Hematopoietic multipotent progenitor cell treated with erythropoietin and hydrocortisone succinate and interleukin-3 and kit ligand, for 17 days (in vitro differentiated cells): ENCODE measurements around the gene AGBL5.
A peak's percentile ranks its signal among the peaks of the same experiment; 100 is the strongest.

Experiments
- DNase-seq: peaks from one replicate; pipeline ENCODE4 v3.0.0-alpha.2; 2015; ENCODE audit warnings: low spot score

AGBL5 gene

DNA sequence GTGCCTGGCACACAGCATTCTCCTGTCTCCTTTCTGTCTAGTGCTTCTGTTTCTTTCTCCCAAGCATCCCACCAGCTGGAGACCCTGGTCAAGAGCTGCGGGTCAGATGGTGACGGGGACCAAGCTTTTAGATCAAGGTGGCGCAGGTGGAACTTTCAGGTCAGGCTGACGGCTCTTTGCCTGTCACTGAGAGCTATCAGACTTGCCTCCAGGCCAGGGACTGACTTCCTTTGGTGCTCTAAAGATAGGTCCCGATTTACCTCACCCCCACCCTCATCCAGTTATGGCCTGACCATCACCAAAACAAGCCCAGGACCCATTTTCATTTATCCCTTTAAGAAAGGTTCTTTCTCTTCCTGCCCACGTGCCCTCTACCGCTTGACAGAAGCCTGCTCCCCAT is 25.8 kb downstream of the AGBL5 start:
- no peak for DNase-seq

GRCh38 chr2:27078267-27079194 is 27.1 kb downstream of the AGBL5 start, which contains the start of gene EMILIN1:
TSS of gene EMILIN1 (plus strand) at chr2:27078615. CDS start at chr2:27079066, 451 bp downstream.
- no peak for DNase-seq

GRCh38 chr2:27079233-27080139 is 28.0 kb downstream of the AGBL5 start:
- no peak for DNase-seq

GRCh38 chr2:27080140-27080469 is 28.6 kb downstream of the AGBL5 start:
- DNase-seq = no peak

DNA sequence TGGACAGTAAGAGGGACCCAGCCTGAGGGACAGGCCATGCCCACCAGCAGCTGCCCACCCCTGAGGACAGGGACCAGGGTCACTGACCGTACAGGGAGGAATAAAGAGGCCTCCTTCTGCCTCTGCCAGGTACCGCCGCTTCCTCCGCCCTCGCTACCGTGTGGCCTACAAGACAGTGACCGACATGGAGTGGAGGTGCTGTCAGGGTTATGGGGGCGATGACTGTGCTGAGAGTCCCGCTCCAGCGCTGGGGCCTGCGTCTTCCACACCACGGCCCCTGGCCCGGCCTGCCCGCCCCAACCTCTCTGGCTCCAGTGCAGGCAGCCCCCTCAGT is 29.1 kb downstream of the AGBL5 start:
- no peak for DNase-seq

GRCh38 chr2:27081984-27082772 is 30.7 kb downstream of the AGBL5 start:
- no peak for DNase-seq

GRCh38 chr2:27082773-27083409 is 31.4 kb downstream of the AGBL5 start:
- DNase-seq = no peak

- no peak for DNase-seq
Measured at GRCh38 chr2:27083410-27084296, 32.2 kb downstream of the AGBL5 start.

DNA sequence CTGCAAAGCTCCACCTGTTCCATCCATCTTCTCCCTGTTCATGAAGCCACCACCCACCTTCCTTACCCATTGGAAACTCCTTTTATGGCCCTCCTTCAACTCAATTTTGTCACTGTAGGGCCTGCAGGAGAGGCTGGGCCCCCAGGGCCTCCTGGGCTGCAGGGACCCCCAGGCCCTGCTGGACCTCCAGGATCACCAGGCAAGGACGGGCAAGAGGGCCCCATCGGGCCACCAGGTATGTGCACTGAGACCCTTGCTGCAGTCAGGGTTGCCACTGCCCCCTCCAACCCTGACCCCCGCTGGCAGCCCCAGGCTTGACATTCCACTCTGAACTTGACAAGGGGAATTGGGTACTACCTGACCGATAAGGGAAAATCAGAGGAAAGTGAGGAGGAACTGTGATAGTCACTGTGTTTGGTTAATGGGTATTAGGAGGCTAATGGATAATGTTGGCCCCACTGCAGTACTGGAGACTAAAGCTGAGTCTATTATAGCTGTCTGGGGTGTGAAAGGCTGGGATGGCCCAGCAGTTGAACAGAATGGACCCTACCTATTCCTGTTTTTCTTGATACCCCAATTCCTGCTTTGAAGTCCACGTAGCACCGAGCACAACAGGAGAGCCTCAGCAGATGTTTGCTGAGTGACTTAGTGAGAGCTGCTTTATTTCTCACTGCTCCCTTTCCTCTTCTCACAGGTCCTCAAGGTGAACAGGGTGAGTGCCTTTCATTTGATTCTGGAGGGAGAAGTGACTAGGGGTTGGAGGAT is 33.0 kb downstream of the AGBL5 start:
- DNase-seq = no peak

- DNase-seq = no peak
Measured at GRCh38 chr2:27085062-27085672, 33.7 kb downstream of the AGBL5 start.

GRCh38 chr2:27085673-27086089 is 34.2 kb downstream of the AGBL5 start:
- peak; percentile 44 for DNase-seq

DNA sequence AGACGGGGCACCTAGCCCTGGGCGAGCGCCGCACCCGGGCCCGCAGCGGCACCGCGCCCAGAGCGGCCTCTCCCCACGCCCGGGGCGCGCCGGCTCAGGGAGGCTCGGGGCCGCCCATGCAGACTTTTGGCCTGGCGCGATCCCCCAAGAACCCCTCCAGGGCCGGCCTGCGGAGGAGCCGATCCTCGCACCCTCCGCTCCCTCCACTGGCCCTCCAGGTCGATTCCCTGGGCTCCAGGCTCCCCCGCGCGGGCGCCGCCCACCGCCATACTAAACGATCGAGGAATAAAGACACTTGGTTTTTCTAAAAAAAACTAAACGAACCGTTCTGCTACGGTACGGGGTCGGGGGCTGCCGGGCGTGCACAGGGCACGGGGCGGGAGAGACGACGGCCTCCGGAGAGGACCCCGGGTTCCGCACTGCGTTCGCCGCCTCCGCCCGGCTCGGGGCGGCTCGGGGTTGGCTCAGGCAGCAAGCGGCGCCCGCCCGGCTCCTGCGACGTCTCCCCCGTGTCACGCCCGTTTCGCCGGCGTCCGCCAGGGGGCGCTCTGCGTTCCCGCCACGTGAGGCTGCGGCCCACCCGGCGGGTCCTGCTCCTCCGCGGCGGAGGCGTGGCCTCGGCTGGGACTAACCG is 34.7 kb downstream of the AGBL5 start:
- peak; percentile 92 for DNase-seq

DNA sequence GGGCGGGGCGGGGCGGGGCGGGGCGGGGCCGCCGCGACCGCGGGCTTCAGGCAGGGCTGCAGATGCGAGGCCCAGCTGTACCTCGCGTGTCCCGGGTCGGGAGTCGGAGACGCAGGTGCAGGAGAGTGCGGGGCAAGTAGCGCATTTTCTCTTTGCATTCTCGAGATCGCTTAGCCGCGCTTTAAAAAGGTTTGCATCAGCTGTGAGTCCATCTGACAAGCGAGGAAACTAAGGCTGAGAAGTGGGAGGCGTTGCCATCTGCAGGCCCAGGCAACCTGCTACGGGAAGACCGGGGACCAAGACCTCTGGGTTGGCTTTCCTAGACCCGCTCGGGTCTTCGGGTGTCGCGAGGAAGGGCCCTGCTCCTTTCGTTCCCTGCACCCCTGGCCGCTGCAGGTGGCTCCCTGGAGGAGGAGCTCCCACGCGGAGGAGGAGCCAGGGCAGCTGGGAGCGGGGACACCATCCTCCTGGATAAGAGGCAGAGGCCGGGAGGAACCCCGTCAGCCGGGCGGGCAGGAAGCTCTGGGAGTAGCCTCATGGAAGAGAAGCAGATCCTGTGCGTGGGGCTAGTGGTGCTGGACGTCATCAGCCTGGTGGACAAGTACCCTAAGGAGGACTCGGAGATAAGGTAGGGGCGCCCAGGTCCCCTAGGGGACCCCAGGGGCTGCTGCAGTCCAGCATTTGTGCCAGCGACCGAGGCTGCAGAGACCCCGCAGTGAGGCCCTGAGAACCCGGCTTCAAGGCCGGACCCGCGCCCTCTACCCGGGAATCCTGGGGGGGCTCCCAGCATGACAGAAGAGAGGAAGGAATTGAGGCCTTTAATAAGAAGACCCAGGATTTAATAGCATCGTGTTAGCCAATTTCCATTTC is 35.5 kb downstream of the AGBL5 start, which contains the start of gene KHK:
Gene KHK, plus strand, starts transcription at position 49 of the 870 bp plus-strand sequence. Its CDS starts 488 bp downstream, at position 537.
- DNase-seq = no peak

GRCh38 chr2:27087823-27088410 is 36.4 kb downstream of the AGBL5 start:
- DNase-seq = no peak

GRCh38 chr2:27088634-27089033 is 37.2 kb downstream of the AGBL5 start:
- DNase-seq = no peak

- no peak for DNase-seq
Measured at GRCh38 chr2:27089111-27089954, 37.9 kb downstream of the AGBL5 start.
